GM12892 (cell line): ENCODE measurements around the gene CCNK.

Experiments used
- POLR2A ChIP-seq: IDR thresholded peaks from 2 replicates; pipeline ENCODE4 v1.6.1; 2011; ENCODE audit warnings: low read depth, low read length, control low read depth
- POLR2AphosphoS5 ChIP-seq: IDR thresholded peaks from 2 replicates; pipeline ENCODE4 v1.6.1; 2011; ENCODE audit warnings: low read depth, low read length, control low read depth

DNA sequence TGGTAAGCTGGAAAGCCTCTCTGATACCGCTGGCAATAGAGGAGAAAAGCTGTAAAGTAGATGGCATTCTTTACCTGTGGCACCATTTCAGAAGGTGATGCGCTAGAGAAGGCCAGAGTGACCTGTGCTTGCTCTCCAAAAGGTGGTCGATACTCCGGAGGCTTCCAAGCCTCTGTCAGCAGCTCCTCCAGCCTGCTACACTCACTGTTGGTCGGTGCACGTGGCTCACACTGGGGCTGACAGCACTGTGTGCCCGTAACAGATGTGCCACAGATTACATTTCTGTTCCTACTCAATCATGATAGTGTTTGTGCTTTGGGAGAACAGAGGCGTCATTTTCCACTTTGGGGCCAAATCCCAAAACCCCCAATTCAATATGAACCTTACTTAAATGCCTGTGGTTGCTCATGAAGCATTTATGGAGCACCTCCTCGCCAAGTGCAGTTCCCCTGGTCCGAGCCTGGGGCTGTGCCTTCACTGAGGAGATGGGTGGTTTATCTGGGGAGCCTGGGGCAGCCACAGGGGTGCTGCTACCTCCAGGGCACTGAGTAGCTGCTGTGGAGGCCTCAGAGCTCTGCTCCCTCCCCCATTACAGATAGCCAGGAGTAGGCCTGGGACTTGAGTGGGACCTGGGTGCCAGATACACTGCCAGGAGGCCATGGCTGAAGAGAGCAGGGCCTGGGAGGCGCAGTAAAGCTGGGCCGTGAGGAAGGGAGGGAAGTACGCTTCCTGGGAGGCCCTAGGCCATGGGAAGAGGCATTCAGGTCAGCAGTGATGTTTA, 26.8 kb downstream of the CCNK start:
- TF ChIP-seq POLR2A (no peak), POLR2AphosphoS5 (no peak)
